GM12878 (cell line): ENCODE data around the gene KIRREL3. TPM values are rescaled to one million over a fixed set of nuclear protein-coding genes. Genes with fewer than 3 reads are reported as not detected.

Experiments
- ATAC-seq: fragments of 200-7000 bp; cut with Tn5 transposase; 3 replicates; pipeline ENCODE4 v1.9.1; 2020; ENCODE audit warnings: mild to moderate bottlenecking, moderate library complexity
- BruUV-seq: library from RNA; stranded (reverse); fragments of 400-500 nt; replicated peaks from 2 replicates; lab custom pipeline; 2021; lab: Mats Ljungman, UMichigan
- CTCF ChIA-PET: fragments of 300-600 bp; sonication (Branson Sonifier 250); formaldehyde crosslinking; extraction: SDS; loops from one replicate; lab custom pipeline; 2021; ENCODE audit warnings: inconsistent platforms; lab: Yijun Ruan, JAX
- POLR2A ChIA-PET: fragments of 350-600 bp; formaldehyde crosslinking; extraction: SDS; loops from one replicate; lab custom pipeline; 2021; ENCODE audit warnings: inconsistent platforms; lab: Charles Lee
- RAD21 ChIA-PET: fragments of 300-600 bp; sonication (Branson Sonifier 250); formaldehyde crosslinking; loops from one replicate; lab custom pipeline; 2023; ENCODE audit warnings: antibody characterized with exemption; ENCODE audit not compliant: unreplicated experiment; lab: Charles Lee
- SMC1A ChIA-PET: fragments of 300-600 bp; sonication (Branson Sonifier 250); formaldehyde crosslinking; loops from one replicate; lab custom pipeline; 2023; ENCODE audit not compliant: unreplicated experiment, uncharacterized antibody; lab: Charles Lee
- DNase-seq: peaks from one replicate; pipeline ENCODE4 v3.0.0-alpha.2; 2011; ENCODE audit warnings: low read depth, low spot score
- FAIRE-seq: peaks from 3 replicates; lab custom pipeline; 2011; peaks lifted over from hg19 to GRCh38; lab: Jason Lieb, UNC
- H2AFZ ChIP-seq: 2 replicates; pipeline ENCODE4 v1.6.0; 2011; ENCODE audit warnings: low read depth, low read length, control low read depth; ENCODE audit not compliant: control insufficient read depth
- H3K27ac ChIP-seq: 2 replicates; pipeline ENCODE4 v1.5.1; 2011; ENCODE audit warnings: control low read depth; ENCODE audit not compliant: control insufficient read depth, insufficient read depth
- H3K27me3 ChIP-seq, 2 experiments: replicated peaks in 1 of 2; 2 replicates each; pipeline versions ENCODE4 v1.6.0 to v1.6.1; 2011; ENCODE audit warnings: low read length in 1 of 2; ENCODE audit not compliant: control insufficient read depth in 2 of 2, insufficient read depth in 2 of 2
- H3K36me3 ChIP-seq, 2 experiments: 2 replicates each; pipeline ENCODE4 v1.5.1; 2011; ENCODE audit warnings: low read length in 1 of 2; ENCODE audit not compliant: control insufficient read depth in 2 of 2, insufficient read depth in 2 of 2
- H3K4me1 ChIP-seq: 2 replicates; pipeline ENCODE4 v1.6.1; 2011; ENCODE audit warnings: mild to moderate bottlenecking, low read length, moderate library complexity, mixed read lengths; ENCODE audit not compliant: control insufficient read depth, insufficient read depth
- H3K4me2 ChIP-seq: 2 replicates; pipeline ENCODE4 v1.6.0; 2011; ENCODE audit warnings: control low read depth; ENCODE audit not compliant: control insufficient read depth, insufficient read depth
- H3K4me3 ChIP-seq: fragments of 200-600 bp; sonication (generic); 2 replicates; pipeline ENCODE4 v1.5.1; 2016
- H3K79me2 ChIP-seq: 2 replicates; pipeline ENCODE4 v1.6.0; 2011; ENCODE audit warnings: low read length; ENCODE audit not compliant: control insufficient read depth, insufficient read depth
- H3K9ac ChIP-seq: 2 replicates; pipeline ENCODE4 v1.8.0; 2011; ENCODE audit warnings: low read length, control low read depth, mixed read lengths; ENCODE audit not compliant: control insufficient read depth, insufficient read depth
- H3K9me3 ChIP-seq: replicated peaks from 3 replicates; pipeline ENCODE4 v1.5.1; 2011; ENCODE audit warnings: mild to moderate bottlenecking, low read length; ENCODE audit not compliant: control insufficient read depth, insufficient read depth
- H4K20me1 ChIP-seq: 2 replicates; pipeline ENCODE4 v1.6.0; 2011; ENCODE audit not compliant: control insufficient read depth, insufficient read depth
- BCLAF1 ChIP-seq: fragments of 450-650 bp; IDR thresholded peaks from 2 replicates; pipeline ENCODE4 v1.6.1; 2017; ENCODE audit warnings: antibody characterized with exemption, mild to moderate bottlenecking, moderate library complexity
- CBFB ChIP-seq: IDR thresholded peaks from 2 replicates; pipeline ENCODE4 v1.6.1; 2016; ENCODE audit warnings: antibody characterized with exemption, low read depth
- CBX5 ChIP-seq: sonication (generic); IDR thresholded peaks from 2 replicates; pipeline ENCODE4 v1.6.1; 2016; ENCODE audit warnings: low read depth, moderate library complexity, mild to moderate bottlenecking, inconsistent platforms
- EP300 ChIP-seq, 2 experiments: fragments of 150-350 bp in 1 of 2; IDR thresholded peaks; 2 replicates each; pipeline ENCODE4 v1.6.1; 2011 to 2012; ENCODE audit warnings: low read depth in 2 of 2, low read length in 2 of 2, borderline replicate concordance in 1 of 2, improper control_type of control experiment in 1 of 2, inconsistent platforms in 1 of 2; ENCODE audit not compliant: control insufficient read depth in 1 of 2
- GABPA ChIP-seq: IDR thresholded peaks from 2 replicates; pipeline ENCODE4 v1.6.1; 2014; ENCODE audit warnings: antibody characterized with exemption, low read depth, mild to moderate bottlenecking, inconsistent platforms
- HDAC2 ChIP-seq: fragments of 200-600 bp; sonication (generic); IDR thresholded peaks from 2 replicates; pipeline ENCODE4 v1.6.1; 2017
- IRF4 ChIP-seq: IDR thresholded peaks from 2 replicates; pipeline ENCODE4 v1.6.1; 2011; ENCODE audit warnings: low read depth, low read length
- JUND ChIP-seq: IDR thresholded peaks from 2 replicates; pipeline ENCODE4 v1.6.1; 2012; ENCODE audit warnings: low read depth, mild to moderate bottlenecking, low read length, improper control_type of control experiment, moderate library complexity
- MYB ChIP-seq: fragments of 150-350 bp; IDR thresholded peaks from 2 replicates; pipeline ENCODE4 v1.6.1; 2014; ENCODE audit warnings: mild to moderate bottlenecking, low read depth, low read length, borderline replicate concordance
- MYC ChIP-seq: IDR thresholded peaks from 2 replicates; pipeline ENCODE4 v1.6.1; 2011; ENCODE audit warnings: mild to moderate bottlenecking, low read length, moderate library complexity, inconsistent platforms; ENCODE audit not compliant: insufficient read depth, insufficient replicate concordance, insufficient read length, severe bottlenecking
- NRF1 ChIP-seq: conservative IDR thresholded peaks from 2 replicates; pipeline ENCODE4 v1.6.1; 2011; ENCODE audit warnings: mild to moderate bottlenecking, low read depth, low read length, improper control_type of control experiment
- POLR2A ChIP-seq: IDR thresholded peaks from 2 replicates; pipeline ENCODE4 v1.6.1; 2011; ENCODE audit warnings: low read depth, mild to moderate bottlenecking, low read length
- POLR2AphosphoS5 ChIP-seq: IDR thresholded peaks from 2 replicates; pipeline ENCODE4 v1.6.1; 2011; ENCODE audit warnings: mild to moderate bottlenecking, low read length, inconsistent platforms
- PRDM15 ChIP-seq: fragments of 450-650 bp; formaldehyde crosslinking; IDR thresholded peaks from 2 replicates; pipeline ENCODE4 v1.4.0; 2020; ENCODE audit warnings: mild to moderate bottlenecking, moderate library complexity
- RAD21 ChIP-seq: IDR thresholded peaks from 2 replicates; pipeline ENCODE4 v1.6.1; 2011; ENCODE audit warnings: mild to moderate bottlenecking, low read depth, low read length, moderate library complexity; ENCODE audit not compliant: insufficient read depth
- SREBF2 ChIP-seq: IDR thresholded peaks from 2 replicates; pipeline ENCODE4 v1.6.1; 2012; ENCODE audit warnings: mild to moderate bottlenecking, low read length
- STAT1 ChIP-seq: fragments of 450-650 bp; conservative IDR thresholded peaks from 2 replicates; pipeline ENCODE4 v1.6.1; 2014; ENCODE audit warnings: antibody characterized with exemption, mild to moderate bottlenecking
- ZNF207 ChIP-seq: fragments of 450-650 bp; IDR thresholded peaks from 2 replicates; pipeline ENCODE4 v1.6.1; 2014; ENCODE audit warnings: antibody characterized with exemption, mild to moderate bottlenecking, borderline replicate concordance
- ZSCAN29 ChIP-seq: fragments of 450-650 bp; IDR thresholded peaks from 2 replicates; pipeline ENCODE4 v1.6.1; 2017; ENCODE audit warnings: mild to moderate bottlenecking, moderate library complexity
- WGBS: methylation state at CpG from one replicate; pipeline ENCODE4 v1.1.6; 2016; ENCODE audit warnings: low lambda C conversion rate; ENCODE audit not compliant: insufficient replicate concordance, insufficient coverage; ENCODE audit errors: missing lambda C conversion rate; 5-methylcytosine and 5-hydroxymethylcytosine counted together
- in situ Hi-C: fragments of 300-500 bp; cut with MboI; formaldehyde crosslinking; loops from 9 replicates; pipeline ENCODE4 v1.14.3; 2018; ENCODE audit warnings: mixed read lengths
- intact Hi-C: fragments of 100-400 bp; cut with micrococcal nuclease; formaldehyde crosslinking; loops from one replicate; pipeline ENCODE4 v1.14.2; 2022; ENCODE audit not compliant: unreplicated experiment
- polyA plus RNA-seq, 11 experiments: library from polyadenylated mRNA; depleted of rRNA in 4 of 11; unstranded in 6 of 11; stranded (reverse) in 5 of 11; fragments of >200 nt; fragmentation: Nextera tagmentation in 4 of 11; fragmentation: Illumina TruSeq in 1 of 11; extraction: Ambion mirVana in 4 of 11; extraction: Trizol in 1 of 11; gene quantifications; 1 replicate in 1 of 11; 2 replicates in 10 of 11; pipeline versions ENCODE4 v1.2.1 to v1.2.3, GENCODE V29; 2011 to 2016; ENCODE audit warnings: inconsistent platforms in 2 of 11, missing spikeins in 2 of 11, low read depth in 1 of 11
- total RNA-seq, 4 experiments: library from RNA; depleted of rRNA in 3 of 4; stranded (reverse); fragments of >200 nt in 3 of 4; fragmentation: Illumina TruSeq in 1 of 4; extraction: Trizol in 1 of 4; gene quantifications; 2 replicates each; pipeline versions ENCODE4 v1.2.1 to v1.2.3, GENCODE V29; 2013 to 2021

The KIRREL3 gene
- total and polyA plus RNA-seq, 10 of the 15 experiments (the other 5 are each of a cell fraction or from before 2014, with no cell fraction given) = under 0.01 TPM; not detected in 9

GRCh38 chr11:126456783-126457542 is 543.6 kb downstream of the KIRREL3 start:
- no peak overlapping the region for H3K27ac ChIP-seq
- intact Hi-C loops = no loop called here
- TF ChIP-seq BCLAF1 = no peak
- TF ChIP-seq JUND = no peak
- TF ChIP-seq STAT1 = no peak
- TF ChIP-seq POLR2AphosphoS5 = no peak
- TF ChIP-seq MYC = no peak
- TF ChIP-seq ZSCAN29 = no peak
- TF ChIP-seq GABPA = no peak
- TF ChIP-seq ZNF207 = no peak
- no peak for TF ChIP-seq NRF1
- no peak for TF ChIP-seq RAD21
- TF ChIP-seq EP300 (IDR thresholded peaks at IDR 0.05; ENCODE audit: borderline replicate concordance in 1 of 2, control insufficient read depth in 1 of 2, low read depth in 2 of 2, low read length in 2 of 2) = no peak
- TF ChIP-seq HDAC2 = no peak
- TF ChIP-seq PRDM15 = no peak
- no peak for TF ChIP-seq CBFB
- no peak for TF ChIP-seq SREBF2
- no peak for TF ChIP-seq MYB
- no peak for TF ChIP-seq POLR2A
- no peak for TF ChIP-seq CBX5
- no peak for TF ChIP-seq IRF4
- TF ChIP-seq, all 136 proteins: peak for 0
- in situ Hi-C loops = no loop called here
- POLR2A ChIA-PET = no interaction called here
- no peaks in the 10 kb centered on the region for H3K36me3 ChIP-seq
- no peak overlapping the region for H3K4me2 ChIP-seq
- H3K4me3 ChIP-seq = no peak overlapping the region
- H3K4me1 ChIP-seq = no peaks in the 10 kb centered on the region
- H4K20me1 ChIP-seq = no peaks in the 10 kb centered on the region
- H3K9me3 ChIP-seq = no peaks in the 10 kb centered on the region
- RAD21 ChIA-PET = no interaction called here
- WGBS = 48% methylated on average over 20 of the region's 20 CpGs
- CTCF ChIA-PET = no interaction called here
- FAIRE-seq (no peak), DNase-seq (no peak), ATAC-seq (no peak)
- no peak overlapping the region for H3K9ac ChIP-seq
- H2AFZ ChIP-seq = no peak overlapping the region
- no TSS peak for BruUV-seq
- no peaks in the 10 kb centered on the region; a peak in 2 of 4 replicates for H3K27me3 ChIP-seq
- H3K79me2 ChIP-seq = no peaks in the 10 kb centered on the region
- SMC1A ChIA-PET = interaction anchor here (0.9 kb wide), 1 partner anchor 12 kb away, joined by 3 read pairs; no protein-coding TSS in a partner anchor
